ENCODE data around the gene MEG3.
"Not testable (repeated sequence)": the region's sequence is repeated elsewhere in the genome, so short reads cannot be mapped to it uniquely, and the experiment has no call there.

The MEG3 gene

GRCh38 chr14:100816286-100816949, 9.5 kb upstream of the MEG3 start:
- H3K4me1 ChIP-seq (ENCODE audit: control insufficient read depth, insufficient read depth, low read length): no peaks in the 10 kb centered on the region
- H3K27me3 ChIP-seq (ENCODE audit: control insufficient read depth in 1 of 2, insufficient read depth in 2 of 2, low read length in 2 of 2): peaks cover 0 to 5% of the 10 kb centered on the region in 2 donors
- no peak overlapping the region for H3K4me3 ChIP-seq (ENCODE audit: low read length in 2 of 2)
- peaks cover 0 to 8% of the 10 kb centered on the region in 2 donors for H3K9me3 ChIP-seq (ENCODE audit: control insufficient read depth in 2 of 2, low read length in 2 of 2)
- no peak overlapping the region for H3K9ac ChIP-seq (ENCODE audit: low read length in 2 of 2)
- no peak overlapping the region for H3K27ac ChIP-seq (ENCODE audit: low read length)
- H3K36me3 ChIP-seq (ENCODE audit: control insufficient read depth in 2 of 2, insufficient read depth in 2 of 2, low read length in 2 of 2): no peaks in the 10 kb centered on the region

- Histone ChIP-seq H3K4me3 (ENCODE audit: low read length in 2 of 2) (no peak overlapping the region), H3K36me3 (ENCODE audit: control insufficient read depth in 2 of 2, insufficient read depth in 2 of 2, low read length in 2 of 2) (no peaks in the 10 kb centered on the region), H3K27ac (ENCODE audit: low read length) (no peak overlapping the region), H3K9me3 (ENCODE audit: control insufficient read depth in 2 of 2, low read length in 2 of 2) (no peaks in the 10 kb centered on the region), H3K9ac (ENCODE audit: low read length in 2 of 2) (no peak overlapping the region), H3K27me3 (ENCODE audit: control insufficient read depth in 1 of 2, insufficient read depth in 2 of 2, low read length in 2 of 2) (peaks cover 0 to 5% of the 10 kb centered on the region in 2 donors), H3K4me1 (ENCODE audit: control insufficient read depth, insufficient read depth, low read length) (no peaks in the 10 kb centered on the region)
Observed at GRCh38 chr14:100816950-100817901, 8.7 kb upstream of the MEG3 start.

GRCh38 chr14:100818221-100818699, 7.7 kb upstream of the MEG3 start:
- Histone ChIP-seq H3K27ac (ENCODE audit: low read length) (no peak overlapping the region), H3K9me3 (ENCODE audit: control insufficient read depth in 2 of 2, low read length in 2 of 2) (no peaks in the 10 kb centered on the region), H3K4me1 (ENCODE audit: control insufficient read depth, insufficient read depth, low read length) (no peaks in the 10 kb centered on the region), H3K4me3 (ENCODE audit: low read length in 2 of 2) (no peak overlapping the region), H3K36me3 (ENCODE audit: control insufficient read depth in 2 of 2, insufficient read depth in 2 of 2, low read length in 2 of 2) (no peaks in the 10 kb centered on the region), H3K9ac (ENCODE audit: low read length in 2 of 2) (no peak overlapping the region), H3K27me3 (ENCODE audit: control insufficient read depth in 1 of 2, insufficient read depth in 2 of 2, low read length in 2 of 2) (peaks cover 0 to 5% of the 10 kb centered on the region in 2 donors)

DNA sequence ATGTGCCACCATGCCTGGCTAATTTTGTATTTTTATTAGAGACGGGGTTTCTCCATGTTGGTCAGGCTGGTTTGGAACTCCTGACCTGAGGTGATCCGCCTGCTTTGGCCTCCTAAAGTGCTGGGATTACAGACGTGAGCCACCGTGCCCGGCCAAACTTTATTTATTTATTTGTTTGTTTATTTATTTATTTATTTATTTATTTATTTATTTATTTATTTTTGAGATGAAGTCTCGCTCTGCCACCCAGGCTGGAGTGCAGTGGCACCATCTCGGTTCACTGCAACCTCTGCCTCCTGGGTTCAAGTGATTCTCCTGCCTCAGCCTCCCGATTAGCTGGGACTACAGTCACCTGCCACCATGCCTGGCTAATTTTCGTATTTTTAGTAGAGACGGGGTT, 7.0 kb upstream of the MEG3 start:
- not testable (repeated sequence) for H3K27me3 ChIP-seq (ENCODE audit: control insufficient read depth in 1 of 2, insufficient read depth in 2 of 2, low read length in 2 of 2); H3K9ac ChIP-seq (ENCODE audit: low read length in 2 of 2); H3K36me3 ChIP-seq (ENCODE audit: control insufficient read depth in 2 of 2, insufficient read depth in 2 of 2, low read length in 2 of 2); H3K9me3 ChIP-seq (ENCODE audit: control insufficient read depth in 2 of 2, low read length in 2 of 2); H3K4me1 ChIP-seq (ENCODE audit: control insufficient read depth, insufficient read depth, low read length); H3K27ac ChIP-seq (ENCODE audit: low read length); H3K4me3 ChIP-seq (ENCODE audit: low read length in 2 of 2)

DNA sequence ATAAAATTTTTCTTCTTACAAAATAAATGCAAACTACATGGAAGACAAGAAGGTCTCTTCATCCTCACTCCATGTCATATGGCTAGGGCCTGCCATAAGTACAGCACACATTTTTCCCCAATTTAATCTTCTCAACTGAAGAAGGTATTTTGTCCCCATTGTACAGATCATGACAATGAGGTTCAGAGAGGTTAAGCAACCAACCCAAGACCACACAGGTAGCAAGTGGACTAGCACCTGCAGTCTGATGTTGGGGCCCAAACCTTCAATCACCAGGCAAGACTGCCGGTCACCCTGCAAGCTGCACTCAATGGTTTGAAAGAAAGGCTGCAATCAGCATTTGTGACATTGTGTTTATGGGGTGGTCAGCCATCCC, 6.5 kb upstream of the MEG3 start:
- Histone ChIP-seq H3K9me3 (ENCODE audit: control insufficient read depth in 2 of 2, low read length in 2 of 2) (no peaks in the 10 kb centered on the region), H3K27me3 (ENCODE audit: control insufficient read depth in 1 of 2, insufficient read depth in 2 of 2, low read length in 2 of 2) (peaks cover 0 to 3% of the 10 kb centered on the region in 2 donors), H3K9ac (ENCODE audit: low read length in 2 of 2) (no peak overlapping the region), H3K36me3 (ENCODE audit: control insufficient read depth in 2 of 2, insufficient read depth in 2 of 2, low read length in 2 of 2) (no peaks in the 10 kb centered on the region), H3K27ac (ENCODE audit: low read length) (no peak overlapping the region), H3K4me1 (ENCODE audit: control insufficient read depth, insufficient read depth, low read length) (no peaks in the 10 kb centered on the region), H3K4me3 (ENCODE audit: low read length in 2 of 2) (no peak overlapping the region)

DNA sequence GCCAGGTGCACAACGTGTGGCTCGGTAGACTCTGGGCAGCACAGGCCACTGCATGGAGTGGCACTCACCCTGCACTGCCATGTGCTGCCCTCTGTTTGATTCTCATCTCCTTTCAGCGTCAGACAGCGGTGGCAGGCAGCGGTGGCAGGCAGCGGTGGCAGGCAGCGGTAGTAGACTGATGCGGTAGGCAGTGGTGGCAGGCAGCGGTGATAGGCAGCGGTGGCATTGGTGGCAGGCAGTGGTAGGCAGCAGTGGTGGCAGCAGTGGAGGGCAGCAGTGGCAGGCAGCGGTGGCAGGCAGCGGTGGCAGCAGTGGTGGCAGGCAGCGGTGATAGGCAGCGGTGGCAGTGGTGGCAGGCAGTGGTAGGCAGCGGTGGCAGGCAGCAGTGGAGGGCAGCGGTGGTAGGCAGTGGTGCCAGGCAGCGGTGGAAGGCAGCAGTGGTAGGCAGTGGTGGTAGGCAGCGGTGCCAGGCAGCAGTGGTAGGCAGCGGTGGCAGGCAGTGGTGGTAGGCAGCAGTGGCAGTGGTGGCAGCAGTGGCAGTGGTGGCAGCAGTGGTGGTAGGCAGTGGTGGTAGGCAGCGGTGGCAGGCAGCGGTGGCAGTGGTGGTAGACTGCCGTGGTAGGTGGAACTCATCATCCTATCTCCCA, 6.0 kb upstream of the MEG3 start:
- Histone ChIP-seq H3K4me1 (ENCODE audit: control insufficient read depth, insufficient read depth, low read length) (no peaks in the 10 kb centered on the region), H3K9ac (ENCODE audit: low read length in 2 of 2) (no peak overlapping the region), H3K36me3 (ENCODE audit: control insufficient read depth in 2 of 2, insufficient read depth in 2 of 2, low read length in 2 of 2) (no peaks in the 10 kb centered on the region), H3K27ac (ENCODE audit: low read length) (no peak overlapping the region), H3K9me3 (ENCODE audit: control insufficient read depth in 2 of 2, low read length in 2 of 2) (no peaks in the 10 kb centered on the region), H3K4me3 (ENCODE audit: low read length in 2 of 2) (no peak overlapping the region), H3K27me3 (ENCODE audit: control insufficient read depth in 1 of 2, insufficient read depth in 2 of 2, low read length in 2 of 2) (peaks cover 0 to 2% of the 10 kb centered on the region in 2 donors)

GRCh38 chr14:100820957-100821356, 5.0 kb upstream of the MEG3 start:
- peaks cover 2% of the 10 kb centered on the region in 2 donors for H3K27me3 ChIP-seq (ENCODE audit: control insufficient read depth in 1 of 2, insufficient read depth in 2 of 2, low read length in 2 of 2)
- no peaks in the 10 kb centered on the region for H3K9me3 ChIP-seq (ENCODE audit: control insufficient read depth in 2 of 2, low read length in 2 of 2)
- no peak overlapping the region for H3K4me3 ChIP-seq (ENCODE audit: low read length in 2 of 2)
- H3K4me1 ChIP-seq (ENCODE audit: control insufficient read depth, insufficient read depth, low read length): no peaks in the 10 kb centered on the region
- no peaks in the 10 kb centered on the region for H3K36me3 ChIP-seq (ENCODE audit: control insufficient read depth in 2 of 2, insufficient read depth in 2 of 2, low read length in 2 of 2)
- H3K27ac ChIP-seq (ENCODE audit: low read length): no peak overlapping the region
- H3K9ac ChIP-seq (ENCODE audit: low read length in 2 of 2): no peak overlapping the region

DNA sequence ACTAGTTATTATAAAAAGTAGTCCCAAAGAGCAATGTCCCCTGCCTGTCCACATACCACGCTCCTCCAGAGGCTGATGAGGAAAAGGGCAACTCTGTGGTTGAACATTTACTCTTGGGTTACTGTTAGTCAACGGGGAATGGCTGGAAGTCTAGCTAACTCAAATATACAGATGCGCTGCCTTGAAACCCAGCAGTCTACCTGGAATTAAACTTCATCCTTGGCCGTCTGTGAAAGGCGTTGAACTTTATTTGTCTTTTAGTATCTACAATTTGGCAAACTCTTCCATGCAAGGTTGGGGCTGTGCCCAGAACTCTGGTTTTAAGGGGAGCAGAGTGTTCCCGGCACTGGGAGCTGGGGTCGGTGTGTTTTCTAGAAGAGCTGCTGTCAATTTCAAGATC, 3.9 kb upstream of the MEG3 start:
- Histone ChIP-seq H3K9me3 (ENCODE audit: control insufficient read depth in 2 of 2, low read length in 2 of 2) (no peaks in the 10 kb centered on the region), H3K27ac (ENCODE audit: low read length) (no peak overlapping the region), H3K9ac (ENCODE audit: low read length in 2 of 2) (no peak overlapping the region), H3K4me3 (ENCODE audit: low read length in 2 of 2) (no peak overlapping the region), H3K27me3 (ENCODE audit: control insufficient read depth in 1 of 2, insufficient read depth in 2 of 2, low read length in 2 of 2) (peaks cover 4 to 6% of the 10 kb centered on the region in 2 donors), H3K36me3 (ENCODE audit: control insufficient read depth in 2 of 2, insufficient read depth in 2 of 2, low read length in 2 of 2) (no peaks in the 10 kb centered on the region), H3K4me1 (ENCODE audit: control insufficient read depth, insufficient read depth, low read length) (no peaks in the 10 kb centered on the region)

DNA sequence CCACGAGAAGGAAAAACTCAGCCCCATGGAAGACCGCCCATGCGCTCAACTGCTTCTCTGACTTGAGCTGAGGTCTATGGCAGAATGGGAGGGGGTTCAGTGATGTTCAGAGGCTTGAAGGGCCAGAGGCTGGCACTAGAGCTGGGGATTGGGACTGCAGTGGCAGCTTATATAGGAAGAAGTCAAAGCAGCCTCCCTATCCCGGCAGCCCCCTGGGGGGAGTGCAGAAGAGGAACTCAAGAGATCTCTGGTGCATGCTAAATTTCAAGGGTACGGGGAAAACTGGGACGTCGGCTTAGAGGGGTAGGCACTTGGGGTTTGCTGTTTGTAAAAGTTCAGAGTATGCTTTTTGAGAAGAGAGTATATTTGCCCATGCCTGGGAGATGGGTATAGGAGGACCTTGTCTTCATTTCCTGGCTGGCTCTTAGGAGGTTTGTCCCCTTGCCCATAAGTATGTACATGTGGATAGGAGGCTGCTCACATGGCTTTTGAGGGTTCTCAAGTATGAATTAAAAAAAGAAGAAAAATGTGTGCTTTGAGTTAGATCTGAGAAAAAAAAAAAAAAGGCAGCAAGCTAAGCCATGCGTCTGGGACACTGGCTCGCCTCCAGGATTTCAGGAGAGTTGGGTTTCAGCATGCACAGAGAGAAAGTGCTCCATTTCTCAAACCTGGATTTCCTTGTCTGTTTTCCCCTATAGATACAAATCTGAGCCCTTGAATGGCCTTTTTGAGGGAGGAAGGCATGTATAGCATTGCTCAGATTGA, 3.2 kb upstream of the MEG3 start:
- no peak overlapping the region for H3K27ac ChIP-seq (ENCODE audit: low read length)
- no peak overlapping the region for H3K4me3 ChIP-seq (ENCODE audit: low read length in 2 of 2)
- H3K9me3 ChIP-seq (ENCODE audit: control insufficient read depth in 2 of 2, low read length in 2 of 2): no peaks in the 10 kb centered on the region
- H3K27me3 ChIP-seq (ENCODE audit: control insufficient read depth in 1 of 2, insufficient read depth in 2 of 2, low read length in 2 of 2): peaks cover 7 to 10% of the 10 kb centered on the region in 2 donors
- H3K4me1 ChIP-seq (ENCODE audit: control insufficient read depth, insufficient read depth, low read length): no peaks in the 10 kb centered on the region
- H3K36me3 ChIP-seq (ENCODE audit: control insufficient read depth in 2 of 2, insufficient read depth in 2 of 2, low read length in 2 of 2): no peaks in the 10 kb centered on the region
- H3K9ac ChIP-seq (ENCODE audit: low read length in 2 of 2): no peak overlapping the region

DNA sequence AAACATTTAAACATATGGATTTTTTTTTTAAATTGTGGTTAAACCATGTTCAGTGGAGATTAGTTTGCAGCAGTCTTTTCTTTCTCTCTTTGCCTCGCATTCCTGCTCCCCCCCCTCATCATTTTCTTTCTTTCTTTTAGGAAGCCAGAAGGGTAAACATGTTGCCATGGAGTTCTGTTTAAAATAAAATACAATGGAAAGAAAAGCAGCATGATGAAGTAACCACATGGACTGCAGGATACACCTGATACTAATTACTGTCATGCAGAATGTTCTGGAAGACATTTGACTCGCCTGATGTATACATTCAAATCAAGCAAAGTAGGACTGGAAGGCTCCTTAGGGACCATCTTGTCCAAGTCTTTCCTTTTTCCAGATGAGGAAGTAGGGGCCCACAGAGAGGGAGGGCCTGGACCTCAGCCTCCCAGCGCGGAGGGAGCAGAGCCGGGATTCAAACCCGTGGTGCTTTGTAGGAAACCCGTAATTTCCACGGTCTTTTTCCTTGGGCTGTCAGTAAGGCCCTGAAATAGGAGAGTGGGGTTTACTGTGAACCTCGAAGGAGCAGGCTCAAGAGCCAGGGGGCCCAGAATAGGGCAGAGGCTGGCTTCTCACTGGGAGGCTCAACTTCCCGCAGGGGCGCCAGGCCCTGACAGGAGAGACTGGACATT, 2.4 kb upstream of the MEG3 start:
- no peak overlapping the region for H3K9ac ChIP-seq (ENCODE audit: low read length in 2 of 2)
- H3K9me3 ChIP-seq (ENCODE audit: control insufficient read depth in 2 of 2, low read length in 2 of 2): no peaks in the 10 kb centered on the region
- H3K4me1 ChIP-seq (ENCODE audit: control insufficient read depth, insufficient read depth, low read length): no peaks in the 10 kb centered on the region
- H3K27ac ChIP-seq (ENCODE audit: low read length): no peak overlapping the region
- no peak overlapping the region for H3K4me3 ChIP-seq (ENCODE audit: low read length in 2 of 2)
- no peaks in the 10 kb centered on the region for H3K36me3 ChIP-seq (ENCODE audit: control insufficient read depth in 2 of 2, insufficient read depth in 2 of 2, low read length in 2 of 2)
- H3K27me3 ChIP-seq (ENCODE audit: control insufficient read depth in 1 of 2, insufficient read depth in 2 of 2, low read length in 2 of 2): peaks cover 7 to 13% of the 10 kb centered on the region in 2 donors
